ENCODE data around the gene NUFIP2. TPM values are rescaled to one million over a fixed set of nuclear protein-coding genes. Genes with fewer than 3 reads are reported as not detected.

NUFIP2 gene
- total RNA-seq, 1 donor from 2014 or later: 90.7 TPM

- Mint-ChIP-seq H3K27me3 (ENCODE audit: insufficient read depth, low read depth) (peaks cover 2% of the 10 kb centered on the region), H3K4me3 (no peak overlapping the region), H3K36me3 (peaks cover 5% of the 10 kb centered on the region), H3K27ac (no peak overlapping the region), H3K9me3 (no peaks in the 10 kb centered on the region), H3K4me1 (peaks cover 9% of the 10 kb centered on the region)
- peaks cover 51% of the 10 kb centered on the region for H3F3A ChIP-seq (ENCODE audit: low read depth)
- peaks cover 20% of the 10 kb centered on the region for H4K20me1 ChIP-seq (ENCODE audit: low read depth)
- no peak for TF ChIP-seq EZH2phosphoT487 (IDR thresholded peaks at IDR 0.05)
- no peak for TF ChIP-seq CTCF (IDR thresholded peaks at IDR 0.05)
- no peak for TF ChIP-seq EZH2 (IDR thresholded peaks at IDR 0.05)
- no peaks in the 10 kb centered on the region for H3K27me3 ChIP-seq
- no peaks in the 10 kb centered on the region for H3K36me3 ChIP-seq
- no peak overlapping the region for H3K27ac ChIP-seq
- H2AFZ ChIP-seq (replicated peaks): no peak overlapping the region
- no peak overlapping the region for H3K4me2 ChIP-seq
- H3K9me3 ChIP-seq (ENCODE audit: low read depth): no peaks in the 10 kb centered on the region
- H3K4me3 ChIP-seq: no peak overlapping the region
- DNase-seq (ENCODE audit: low spot score): no peak
- no peak overlapping the region for H3K9ac ChIP-seq
- H3K4me1 ChIP-seq: peaks cover 11% of the 10 kb centered on the region
- no peaks in the 10 kb centered on the region for H3K79me2 ChIP-seq (ENCODE audit: low read depth)
Observed at GRCh38 chr17:29251184-29251583, 42.8 kb downstream of the NUFIP2 start.

- Histone ChIP-seq H3F3A (ENCODE audit: low read depth) (peaks cover 51% of the 10 kb centered on the region), H3K36me3 (no peaks in the 10 kb centered on the region), H2AFZ (replicated peaks) (no peak overlapping the region), H4K20me1 (ENCODE audit: low read depth) (peaks cover 14% of the 10 kb centered on the region), H3K79me2 (ENCODE audit: low read depth) (no peaks in the 10 kb centered on the region), H3K9ac (no peak overlapping the region), H3K27me3 (no peaks in the 10 kb centered on the region), H3K9me3 (ENCODE audit: low read depth) (no peaks in the 10 kb centered on the region), H3K4me2 (no peak overlapping the region), H3K4me3 (no peak overlapping the region), H3K27ac (no peak overlapping the region), H3K4me1 (peaks cover 16% of the 10 kb centered on the region)
- Mint-ChIP-seq H3K4me1 (peaks cover 12% of the 10 kb centered on the region), H3K4me3 (no peak overlapping the region), H3K9me3 (no peaks in the 10 kb centered on the region), H3K36me3 (peaks cover 3% of the 10 kb centered on the region), H3K27me3 (ENCODE audit: insufficient read depth, low read depth) (peaks cover 2% of the 10 kb centered on the region), H3K27ac (no peak overlapping the region)
- no peak for TF ChIP-seq CTCF (IDR thresholded peaks at IDR 0.05)
- no peak for TF ChIP-seq EZH2 (IDR thresholded peaks at IDR 0.05)
- no peak for TF ChIP-seq EZH2phosphoT487 (IDR thresholded peaks at IDR 0.05)
- DNase-seq (ENCODE audit: low spot score): no peak
Observed at GRCh38 chr17:29250666-29251065, 43.3 kb downstream of the NUFIP2 start.

- Mint-ChIP-seq H3K27me3 (ENCODE audit: insufficient read depth, low read depth) (peaks cover 6% of the 10 kb centered on the region), H3K4me3 (peak overlapping the region; percentile 35), H3K9me3 (no peaks in the 10 kb centered on the region), H3K36me3 (no peaks in the 10 kb centered on the region), H3K27ac (no peak overlapping the region), H3K4me1 (peaks cover 19% of the 10 kb centered on the region)
- no peak overlapping the region for H3K9ac ChIP-seq
- no peaks in the 10 kb centered on the region for H3K36me3 ChIP-seq
- TF ChIP-seq CTCF (IDR thresholded peaks at IDR 0.05): no peak
- DNase-seq (ENCODE audit: low spot score): no peak
- no peaks in the 10 kb centered on the region for H3K27me3 ChIP-seq
- H3K27ac ChIP-seq: no peak overlapping the region
- peaks cover 41% of the 10 kb centered on the region for H3F3A ChIP-seq (ENCODE audit: low read depth)
- H3K4me2 ChIP-seq: no peak overlapping the region
- H3K9me3 ChIP-seq (ENCODE audit: low read depth): no peaks in the 10 kb centered on the region
- no peak overlapping the region for H2AFZ ChIP-seq (replicated peaks)
- H3K4me3 ChIP-seq: no peak overlapping the region
- peaks cover 18% of the 10 kb centered on the region for H3K4me1 ChIP-seq
- H4K20me1 ChIP-seq (ENCODE audit: low read depth): peaks cover 8% of the 10 kb centered on the region
- H3K79me2 ChIP-seq (ENCODE audit: low read depth): no peaks in the 10 kb centered on the region
Observed at GRCh38 chr17:29248845-29249244, 45.1 kb downstream of the NUFIP2 start.
